Measurements from ENCODE around the gene RASSF10.

RASSF10 gene

GRCh38 chr11:13051257-13051656, 42.1 kb downstream of the RASSF10 start:
- DNase-seq (ENCODE audit: low read depth) = no peak
- TF ChIP-seq, protein P1, sequence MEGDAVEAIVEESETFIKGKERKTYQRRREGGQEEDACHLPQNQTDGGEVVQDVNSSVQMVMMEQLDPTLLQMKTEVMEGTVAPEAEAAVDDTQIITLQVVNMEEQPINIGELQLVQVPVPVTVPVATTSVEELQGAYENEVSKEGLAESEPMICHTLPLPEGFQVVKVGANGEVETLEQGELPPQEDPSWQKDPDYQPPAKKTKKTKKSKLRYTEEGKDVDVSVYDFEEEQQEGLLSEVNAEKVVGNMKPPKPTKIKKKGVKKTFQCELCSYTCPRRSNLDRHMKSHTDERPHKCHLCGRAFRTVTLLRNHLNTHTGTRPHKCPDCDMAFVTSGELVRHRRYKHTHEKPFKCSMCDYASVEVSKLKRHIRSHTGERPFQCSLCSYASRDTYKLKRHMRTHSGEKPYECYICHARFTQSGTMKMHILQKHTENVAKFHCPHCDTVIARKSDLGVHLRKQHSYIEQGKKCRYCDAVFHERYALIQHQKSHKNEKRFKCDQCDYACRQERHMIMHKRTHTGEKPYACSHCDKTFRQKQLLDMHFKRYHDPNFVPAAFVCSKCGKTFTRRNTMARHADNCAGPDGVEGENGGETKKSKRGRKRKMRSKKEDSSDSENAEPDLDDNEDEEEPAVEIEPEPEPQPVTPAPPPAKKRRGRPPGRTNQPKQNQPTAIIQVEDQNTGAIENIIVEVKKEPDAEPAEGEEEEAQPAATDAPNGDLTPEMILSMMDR (IDR thresholded peaks at IDR 0.05; ENCODE audit: insufficient read depth, low read depth, low read length, missing control alignments) = no peak

DNA sequence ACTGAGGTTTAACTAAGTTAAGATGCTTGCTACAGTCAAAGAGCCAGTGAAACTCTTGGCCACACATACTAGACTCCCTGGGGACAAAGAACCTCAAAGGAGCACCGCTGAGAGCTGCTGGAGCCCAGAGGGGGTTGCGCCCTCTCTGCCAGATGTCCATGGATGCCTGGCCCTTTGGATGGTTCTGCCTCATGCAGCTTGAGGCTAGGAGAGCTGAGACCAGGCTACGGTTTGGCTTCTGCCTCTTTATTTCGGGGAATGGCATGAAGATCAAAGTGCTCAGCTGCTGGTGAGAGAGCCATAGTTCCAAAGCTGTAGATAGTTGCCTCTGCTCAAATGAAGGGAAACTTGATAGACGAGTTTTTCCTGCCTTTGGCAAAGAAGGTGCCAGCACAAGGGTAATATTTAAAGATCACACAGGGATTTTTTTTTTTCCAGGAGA, 43.0 kb downstream of the RASSF10 start:
- no peak overlapping the region for H3K4me3 ChIP-seq (ENCODE audit: low read depth, low read length)
- peak; percentile 11 for DNase-seq (ENCODE audit: low read depth)
- TF ChIP-seq, protein P1 (IDR thresholded peaks at IDR 0.05; ENCODE audit: insufficient read depth, low read depth, low read length, missing control alignments) = no peak

More at GRCh38 chr11:13051257-13051656, 42.1 kb downstream of the RASSF10 start:
- no peak overlapping the region for H3K4me3 ChIP-seq (ENCODE audit: low read depth, low read length)

GRCh38 chr11:13053255-13053917, 44.3 kb downstream of the RASSF10 start:
- DNase-seq (ENCODE audit: low read depth) = no peak
- no peak overlapping the region for H3K4me3 ChIP-seq (ENCODE audit: low read depth, low read length)
- TF ChIP-seq, protein P1 (IDR thresholded peaks at IDR 0.05; ENCODE audit: insufficient read depth, low read depth, low read length, missing control alignments) = no peak

- H3K4me3 ChIP-seq (ENCODE audit: low read depth, low read length) = no peak overlapping the region
- no peak for DNase-seq (ENCODE audit: low read depth)
- TF ChIP-seq, protein P1 (IDR thresholded peaks at IDR 0.05; ENCODE audit: insufficient read depth, low read depth, low read length, missing control alignments) = no peak
Measured at GRCh38 chr11:13054278-13054677, 45.2 kb downstream of the RASSF10 start.

DNA sequence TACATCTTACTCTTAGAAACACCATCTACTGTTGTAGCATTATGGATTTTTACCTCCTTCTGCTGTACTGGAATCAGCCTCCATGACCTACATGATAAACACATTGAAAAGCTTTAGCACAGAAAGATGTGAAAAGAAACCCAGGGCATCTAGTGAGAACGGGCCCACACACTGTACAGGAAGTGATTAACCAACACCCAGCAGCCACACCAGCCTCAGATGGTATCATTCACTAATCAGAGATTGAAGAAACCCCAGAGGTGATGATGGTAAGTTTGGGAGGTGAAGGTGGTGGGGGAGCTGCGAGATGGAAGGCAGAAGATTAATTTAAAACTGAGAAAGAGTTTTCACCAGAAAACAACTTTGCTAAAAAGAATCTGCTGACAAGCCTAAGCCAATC, 46.1 kb downstream of the RASSF10 start:
- TF ChIP-seq, protein P1 (IDR thresholded peaks at IDR 0.05; ENCODE audit: insufficient read depth, low read depth, low read length, missing control alignments) = no peak
- no peak overlapping the region for H3K4me3 ChIP-seq (ENCODE audit: low read depth, low read length)
- peak; percentile 24 for DNase-seq (ENCODE audit: low read depth)

GRCh38 chr11:13061294-13061990, 52.3 kb downstream of the RASSF10 start:
- TF ChIP-seq, protein P1 (IDR thresholded peaks at IDR 0.05; ENCODE audit: insufficient read depth, low read depth, low read length, missing control alignments) = no peak
- DNase-seq (ENCODE audit: low read depth) = no peak

More at GRCh38 chr11:13061294-13061990, 52.3 kb downstream of the RASSF10 start:
- H3K4me3 ChIP-seq (ENCODE audit: low read depth, low read length) = no peak overlapping the region
